GM12892 (cell line): ENCODE results near the gene DOCK10.

Experiments
- POLR2A ChIP-seq: IDR thresholded peaks from 2 replicates; pipeline ENCODE4 v1.6.1; 2011; ENCODE audit warnings: low read depth, low read length, control low read depth
- POLR2AphosphoS5 ChIP-seq: IDR thresholded peaks from 2 replicates; pipeline ENCODE4 v1.6.1; 2011; ENCODE audit warnings: low read depth, low read length, control low read depth

DNA sequence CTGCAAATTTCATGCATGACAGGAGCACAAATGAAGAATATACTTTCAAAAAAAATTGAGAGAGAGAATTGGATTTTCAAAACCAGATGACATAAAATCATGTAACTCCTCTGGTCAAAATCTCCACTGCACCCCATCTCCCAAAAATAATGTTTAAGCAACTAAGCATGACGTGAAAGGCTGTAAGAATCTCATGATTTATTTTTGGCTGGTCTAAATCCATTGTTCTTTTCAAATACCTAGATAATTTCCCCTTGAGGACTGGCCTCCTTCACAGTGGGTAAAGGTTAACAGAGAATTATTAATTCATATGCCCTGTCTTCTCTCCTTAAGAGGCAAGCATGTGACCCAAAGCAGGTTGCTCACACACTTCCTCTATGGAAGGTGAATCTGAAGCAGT is 224.6 kb downstream of the DOCK10 start:
- TF ChIP-seq POLR2AphosphoS5 (no peak), POLR2A (no peak)
